HG03571 (cell line): ENCODE results near the gene LYL1.

Experiments
- ATAC-seq: cut with Tn5 transposase; IDR thresholded peaks from one replicate; pipeline ENCODE4 v1.9.1; 2021; ENCODE audit not compliant: unreplicated experiment

The LYL1 gene

GRCh38 chr19:13094106-13094504 lies 8.6 kb downstream of the LYL1 start:
- ATAC-seq = no peak

GRCh38 chr19:13093407-13094105 lies 9.1 kb downstream of the LYL1 start:
- ATAC-seq = no peak

- ATAC-seq = no peak
Observed at GRCh38 chr19:13092606-13093235, 9.9 kb downstream of the LYL1 start.

GRCh38 chr19:13092158-13092543 lies 10.5 kb downstream of the LYL1 start:
- no peak for ATAC-seq

GRCh38 chr19:13091400-13092157 lies 11.1 kb downstream of the LYL1 start:
- ATAC-seq = no peak

- no peak for ATAC-seq
Observed at GRCh38 chr19:13090511-13091231, 12.0 kb downstream of the LYL1 start.

GRCh38 chr19:13089857-13090507 lies 12.7 kb downstream of the LYL1 start:
- ATAC-seq = no peak

GRCh38 chr19:13089139-13089856 lies 13.4 kb downstream of the LYL1 start:
- no peak for ATAC-seq

- no peak for ATAC-seq
Observed at GRCh38 chr19:13087795-13088537, 14.7 kb downstream of the LYL1 start.

- ATAC-seq = no peak
Observed at GRCh38 chr19:13087295-13087694, 15.4 kb downstream of the LYL1 start.

- no peak for ATAC-seq
Observed at GRCh38 chr19:13086341-13086740, 16.3 kb downstream of the LYL1 start.

GRCh38 chr19:13085666-13086065 lies 17.0 kb downstream of the LYL1 start:
- ATAC-seq = no peak

- ATAC-seq = no peak
Observed at GRCh38 chr19:13083627-13084026, 19.0 kb downstream of the LYL1 start.

- no peak for ATAC-seq
Observed at GRCh38 chr19:13083008-13083404, 19.7 kb downstream of the LYL1 start.

GRCh38 chr19:13082192-13083007 lies 20.3 kb downstream of the LYL1 start:
- no peak for ATAC-seq

- ATAC-seq = no peak
Observed at GRCh38 chr19:13079542-13079986, 23.1 kb downstream of the LYL1 start.

GRCh38 chr19:13078897-13079541 lies 23.6 kb downstream of the LYL1 start:
- ATAC-seq = no peak

GRCh38 chr19:13078381-13078780 lies 24.3 kb downstream of the LYL1 start:
- no peak for ATAC-seq
